Keratinocyte (primary cell): ENCODE data around the gene PIGU. TPM values are rescaled to one million over a fixed set of nuclear protein-coding genes. Genes with fewer than 3 reads are reported as not detected.
A peak's percentile ranks its signal among the peaks of the same experiment; 100 is the strongest.

Source experiments
- DNase-seq: peaks from one replicate; pipeline ENCODE4 v3.0.0-alpha.2; 2011; ENCODE audit warnings: low read depth, missing footprints, low spot score
- FAIRE-seq: peaks from 2 replicates; lab custom pipeline; 2011; peaks lifted over from hg19 to GRCh38; lab: Jason Lieb, UNC
- H2AFZ ChIP-seq: 2 replicates; pipeline ENCODE4 v1.6.0; 2012; ENCODE audit warnings: low read length, control low read depth, inconsistent platforms; ENCODE audit not compliant: control insufficient read depth
- H3K27ac ChIP-seq: 2 replicates; pipeline ENCODE4 v1.5.1; 2011; ENCODE audit warnings: low read length; ENCODE audit not compliant: control insufficient read depth, insufficient read depth
- H3K27me3 ChIP-seq: 3 replicates; pipeline ENCODE4 v1.6.0; 2011; ENCODE audit warnings: low read length; ENCODE audit not compliant: control insufficient read depth, insufficient read depth; ENCODE audit errors: extremely low read depth
- H3K36me3 ChIP-seq, 2 experiments: 2 replicates in 1 of 2; 3 replicates in 1 of 2; pipeline ENCODE4 v1.5.1; 2011; ENCODE audit warnings: low read length in 2 of 2, mild to moderate bottlenecking in 1 of 2; ENCODE audit not compliant: control insufficient read depth in 2 of 2, insufficient read depth in 2 of 2; ENCODE audit errors: extremely low read depth in 1 of 2
- H3K4me1 ChIP-seq: 3 replicates; pipeline ENCODE4 v1.5.1; 2011; ENCODE audit warnings: low read length; ENCODE audit not compliant: control insufficient read depth, insufficient read depth; ENCODE audit errors: extremely low read depth
- H3K4me2 ChIP-seq: 3 replicates; pipeline ENCODE4 v1.6.0; 2011; ENCODE audit warnings: low read depth, low read length; ENCODE audit not compliant: control insufficient read depth, insufficient read depth; ENCODE audit errors: extremely low read depth
- H3K4me3 ChIP-seq, 3 experiments: fragments of 200-600 bp in 1 of 3; sonication (generic) in 1 of 3; 2 replicates in 2 of 3; 3 replicates in 1 of 3; pipeline ENCODE4 v1.5.1; 2011 to 2016; ENCODE audit warnings: low read length in 3 of 3, mild to moderate bottlenecking in 3 of 3, control low read depth in 2 of 3, inconsistent platforms in 1 of 3, low read depth in 1 of 3, mixed read lengths in 1 of 3, mixed run types in 1 of 3, moderate library complexity in 1 of 3; ENCODE audit not compliant: control insufficient read depth in 2 of 3, insufficient read depth in 2 of 3; ENCODE audit errors: extremely low read depth in 1 of 3
- H3K79me2 ChIP-seq: 2 replicates; pipeline ENCODE4 v1.6.0; 2012; ENCODE audit warnings: low read length; ENCODE audit not compliant: control insufficient read depth, insufficient read depth
- H3K9ac ChIP-seq: 3 replicates; pipeline ENCODE4 v1.6.0; 2011; ENCODE audit warnings: low read length; ENCODE audit not compliant: control insufficient read depth, insufficient read depth; ENCODE audit errors: extremely low read depth
- H3K9me1 ChIP-seq: 3 replicates; pipeline ENCODE4 v1.6.0; 2011; ENCODE audit warnings: low read length; ENCODE audit not compliant: control insufficient read depth, insufficient read depth; ENCODE audit errors: extremely low read depth
- H3K9me3 ChIP-seq: 2 replicates; pipeline ENCODE4 v1.5.1; 2012; ENCODE audit warnings: low read depth, low read length; ENCODE audit not compliant: control insufficient read depth
- H4K20me1 ChIP-seq: 3 replicates; pipeline ENCODE4 v1.6.0; 2011; ENCODE audit warnings: low read length; ENCODE audit not compliant: control insufficient read depth, insufficient read depth; ENCODE audit errors: extremely low read depth
- EZH2 ChIP-seq: IDR thresholded peaks from one replicate; pipeline ENCODE4 v1.6.1; 2012; ENCODE audit warnings: inconsistent platforms, mild to moderate bottlenecking, low read length, moderate library complexity
- dilution Hi-C: fragments of 300-500 bp; cut with MboI; formaldehyde crosslinking; loops from one replicate; pipeline ENCODE4 v1.7.0; 2020; ENCODE audit warnings: low sequenced_read_pairs; ENCODE audit not compliant: extremely low pct_ligation_motif_present
- polyA plus RNA-seq, 5 experiments: library from polyadenylated mRNA; depleted of rRNA in 3 of 5; stranded (reverse) in 3 of 5; stranded (forward) in 1 of 5; unstranded in 1 of 5; fragments of >200 nt; gene quantifications; 1 replicate in 1 of 5; 2 replicates in 3 of 5; 3 replicates in 1 of 5; pipeline versions ENCODE4 v1.2.1 to v1.2.3, GENCODE V29; 2011 to 2012; ENCODE audit warnings: missing spikeins in 2 of 5, low read depth in 1 of 5, low replicate concordance in 1 of 5
- TF ChIP-seq, protein P1 (sequence below), 3 experiments: IDR thresholded peaks in 1 of 3; conservative IDR thresholded peaks in 1 of 3; optimal IDR thresholded peaks in 1 of 3; 2 replicates in 2 of 3; 3 replicates in 1 of 3; pipeline versions ENCODE3 to v1.5.1; 2011; ENCODE audit warnings: low read length in 3 of 3, mild to moderate bottlenecking in 3 of 3, moderate library complexity in 2 of 3, control low read depth in 1 of 3, inconsistent platforms in 1 of 3; ENCODE audit not compliant: insufficient read depth in 2 of 3; ENCODE audit errors: extremely low read depth in 1 of 3

Gene PIGU
- polyA plus RNA-seq, 1 donor (not counting 4 experiments of a cell fraction or from before 2014, with no cell fraction given), result 48.0 TPM

DNA sequence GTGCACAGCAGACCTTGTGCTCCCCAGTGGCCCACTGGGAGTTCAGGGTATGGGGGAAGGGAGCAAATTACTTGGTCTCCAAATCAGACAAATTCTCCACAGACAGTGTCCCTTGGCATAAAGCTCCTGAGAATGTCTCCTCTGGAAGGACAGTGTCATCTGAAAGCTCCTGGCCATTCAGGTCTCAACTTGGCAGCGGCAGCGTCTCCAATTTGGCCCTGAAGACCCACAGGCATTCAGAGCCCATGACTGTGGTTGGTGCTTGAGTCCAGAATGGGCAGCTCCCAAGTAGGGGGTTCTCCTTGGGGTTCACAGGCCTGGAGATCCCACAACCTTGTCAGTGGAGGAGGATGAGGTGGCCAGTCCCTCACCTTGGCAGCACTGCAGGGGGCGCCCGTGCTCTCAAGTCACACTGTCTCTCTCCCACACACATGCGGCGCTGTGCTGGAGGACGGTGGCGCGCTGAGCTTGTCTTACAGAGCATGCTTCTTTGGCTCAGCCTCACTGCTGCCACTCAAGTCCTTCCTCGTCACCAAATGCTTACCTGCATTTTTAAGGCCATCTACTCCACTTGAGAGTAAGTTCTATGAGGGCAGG is 140.0 kb downstream of the PIGU start:
- H3K79me2 ChIP-seq, result peaks cover 2% of the 10 kb centered on the region
- peaks cover 55 to 69% of the 10 kb centered on the region in 2 experiments for H3K36me3 ChIP-seq
- no peaks in the 10 kb centered on the region for H3K4me1 ChIP-seq
- dilution Hi-C loops, result no loop called here
- H3K9me3 ChIP-seq, result no peaks in the 10 kb centered on the region
- DNase-seq, result no peak
- no peak overlapping the region for H3K9ac ChIP-seq
- no peak overlapping the region for H3K4me2 ChIP-seq
- FAIRE-seq, result no peak
- no peaks in the 10 kb centered on the region for H3K27me3 ChIP-seq
- no peak overlapping the region for H2AFZ ChIP-seq
- H3K4me3 ChIP-seq, result no peak overlapping the region
- H4K20me1 ChIP-seq, result peaks cover 13% of the 10 kb centered on the region
- peaks cover 3% of the 10 kb centered on the region for H3K9me1 ChIP-seq
- no peak for TF ChIP-seq EZH2
- TF ChIP-seq, protein P1, sequence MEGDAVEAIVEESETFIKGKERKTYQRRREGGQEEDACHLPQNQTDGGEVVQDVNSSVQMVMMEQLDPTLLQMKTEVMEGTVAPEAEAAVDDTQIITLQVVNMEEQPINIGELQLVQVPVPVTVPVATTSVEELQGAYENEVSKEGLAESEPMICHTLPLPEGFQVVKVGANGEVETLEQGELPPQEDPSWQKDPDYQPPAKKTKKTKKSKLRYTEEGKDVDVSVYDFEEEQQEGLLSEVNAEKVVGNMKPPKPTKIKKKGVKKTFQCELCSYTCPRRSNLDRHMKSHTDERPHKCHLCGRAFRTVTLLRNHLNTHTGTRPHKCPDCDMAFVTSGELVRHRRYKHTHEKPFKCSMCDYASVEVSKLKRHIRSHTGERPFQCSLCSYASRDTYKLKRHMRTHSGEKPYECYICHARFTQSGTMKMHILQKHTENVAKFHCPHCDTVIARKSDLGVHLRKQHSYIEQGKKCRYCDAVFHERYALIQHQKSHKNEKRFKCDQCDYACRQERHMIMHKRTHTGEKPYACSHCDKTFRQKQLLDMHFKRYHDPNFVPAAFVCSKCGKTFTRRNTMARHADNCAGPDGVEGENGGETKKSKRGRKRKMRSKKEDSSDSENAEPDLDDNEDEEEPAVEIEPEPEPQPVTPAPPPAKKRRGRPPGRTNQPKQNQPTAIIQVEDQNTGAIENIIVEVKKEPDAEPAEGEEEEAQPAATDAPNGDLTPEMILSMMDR (optimal IDR thresholded peaks at IDR 0.05 in 1 of 3, IDR thresholded peaks at IDR 0.05 in 1 of 3, conservative IDR thresholded peaks at IDR 0.05 in 1 of 3; ENCODE audit: extremely low read depth in 1 of 3, insufficient read depth in 2 of 3, low read length in 3 of 3), result peak; percentile 28 to 72 (median 36)
- H3K27ac ChIP-seq, result no peak overlapping the region

DNA sequence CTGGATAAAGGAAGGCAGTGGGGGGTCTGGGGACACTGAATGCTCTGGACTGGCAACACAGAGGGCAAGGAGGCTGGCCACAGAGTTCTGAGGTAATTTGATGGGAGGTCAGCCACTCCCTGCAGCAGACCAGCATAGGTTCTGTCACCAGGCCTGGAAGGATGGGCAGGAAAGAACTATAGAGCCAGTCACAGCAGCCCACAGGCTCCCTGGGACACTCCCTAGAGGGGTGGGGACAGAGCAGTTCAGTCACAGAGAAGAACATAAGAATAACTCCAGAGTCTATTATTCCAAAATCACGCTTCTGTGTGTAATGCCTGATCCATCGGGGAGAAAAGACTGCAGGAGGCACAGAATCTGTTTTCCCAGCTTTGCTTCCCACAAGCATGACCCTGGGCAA is 141.0 kb downstream of the PIGU start:
- H3K4me1 ChIP-seq, result no peaks in the 10 kb centered on the region
- no peak for TF ChIP-seq EZH2
- TF ChIP-seq, protein P1 (optimal IDR thresholded peaks at IDR 0.05 in 1 of 3, IDR thresholded peaks at IDR 0.05 in 1 of 3, conservative IDR thresholded peaks at IDR 0.05 in 1 of 3; ENCODE audit: extremely low read depth in 1 of 3, insufficient read depth in 2 of 3, low read length in 3 of 3), result no peak
- no peak overlapping the region for H3K4me3 ChIP-seq
- H3K79me2 ChIP-seq, result peaks cover 6% of the 10 kb centered on the region
- dilution Hi-C loops, result no loop called here
- no peak overlapping the region for H2AFZ ChIP-seq
- H3K9me1 ChIP-seq, result peaks cover 3% of the 10 kb centered on the region
- H3K9me3 ChIP-seq, result no peaks in the 10 kb centered on the region
- no peak overlapping the region for H3K4me2 ChIP-seq
- FAIRE-seq, result no peak
- no peaks in the 10 kb centered on the region for H3K27me3 ChIP-seq
- peaks cover 54 to 70% of the 10 kb centered on the region in 2 experiments for H3K36me3 ChIP-seq
- no peak for DNase-seq
- H4K20me1 ChIP-seq, result peaks cover 19% of the 10 kb centered on the region
- H3K9ac ChIP-seq, result no peak overlapping the region
- H3K27ac ChIP-seq, result no peak overlapping the region
